Stimulated activated CD4-positive, alpha-beta T cell treated with anti-CD3 and anti-CD28 coated beads, Interleukin-12 subunit alpha, Interleukin-12 subunit beta, amount 100 ng/mL, for 48 hours (primary cell): ENCODE measurements around the gene PRR20A.
"Not testable (repeated sequence)": the region's sequence is repeated elsewhere in the genome, so short reads cannot be mapped to it uniquely, and the experiment has no call there.

Experiments
- DNase-seq, 3 donors: peaks; one replicate each; pipeline ENCODE4 v3.0.0-alpha.2; 2020; ENCODE audit warnings: low read depth in 2 of 3, low spot score in 1 of 3

PRR20A gene

DNA sequence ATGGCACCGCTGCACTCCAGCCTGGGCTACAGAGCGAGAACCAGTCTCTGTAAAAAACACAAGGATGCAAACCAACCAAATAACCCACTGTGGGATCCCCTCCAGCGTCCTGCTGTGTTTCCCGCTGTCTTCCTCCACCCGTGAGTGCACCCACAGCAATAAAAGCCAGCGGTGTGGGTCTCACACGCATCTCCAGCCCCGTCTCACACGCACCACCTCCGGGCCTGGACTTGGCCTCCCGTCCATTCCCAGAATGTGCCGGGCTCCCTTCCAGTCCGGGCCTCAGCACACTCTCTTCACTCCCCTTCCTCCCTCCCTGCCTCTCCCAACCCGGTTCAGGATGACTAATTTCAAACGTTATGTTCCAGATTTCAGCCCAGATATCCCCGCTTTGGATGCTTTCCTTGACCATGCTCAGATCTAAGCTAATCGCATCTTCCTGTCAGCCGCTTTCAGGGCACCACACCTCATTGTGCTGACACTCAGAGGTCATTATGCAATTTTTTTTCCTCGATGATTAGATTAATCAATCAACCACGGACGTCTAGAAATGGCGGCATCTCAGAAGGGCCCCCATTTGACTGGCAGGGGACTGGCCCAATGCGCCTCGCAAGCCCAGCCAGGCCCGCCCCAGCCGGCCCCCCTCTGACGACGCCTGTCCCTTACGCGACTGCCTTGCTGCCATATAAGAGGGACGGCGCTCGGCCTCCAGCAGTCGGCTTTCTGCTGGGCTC, at the start of gene PRR20A:
Gene PRR20A (plus strand): TSS at position 684 of the 734 bp plus-strand sequence. CDS start 387 bp downstream, outside the sequence.
- DNase-seq: not testable (repeated sequence)

DNA sequence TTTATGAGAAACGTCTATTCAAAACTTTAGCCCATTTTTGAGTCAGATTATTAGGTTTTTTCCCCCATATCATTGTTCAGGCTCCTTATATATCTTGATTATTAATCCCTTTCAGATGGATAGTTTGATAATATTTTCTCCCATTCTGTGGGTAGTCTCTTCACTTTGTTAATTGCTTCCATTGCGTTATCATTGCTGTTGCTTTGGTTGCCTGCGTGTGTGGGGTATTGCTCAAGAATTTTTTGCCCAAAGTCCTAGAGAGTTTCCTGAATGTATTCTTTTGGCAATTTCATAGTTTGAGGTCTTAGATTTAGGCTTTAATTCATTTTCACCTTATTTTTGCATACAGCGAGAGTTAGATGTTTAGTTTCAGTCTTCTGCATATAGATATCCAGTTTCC, 25.8 kb upstream of the PRR20A start:
- DNase-seq: no peak

DNA sequence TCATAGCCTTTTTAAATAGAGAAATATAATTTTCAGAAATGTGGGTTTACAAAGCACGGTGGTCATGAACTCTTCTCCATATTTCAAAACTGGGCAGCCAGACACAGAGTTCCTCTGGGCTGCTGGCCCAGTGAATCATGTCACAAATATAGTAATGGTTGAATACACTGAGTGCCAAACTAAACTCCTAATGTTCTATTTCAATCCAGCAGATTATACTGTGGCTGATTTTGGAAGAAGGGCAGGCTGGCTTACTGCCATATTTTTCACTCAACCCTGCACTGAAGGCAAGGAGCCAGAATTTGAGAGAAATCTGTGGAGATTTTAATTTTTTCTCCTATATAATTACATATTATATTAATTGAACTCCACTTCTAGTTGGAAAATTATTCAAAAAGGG, 17.0 kb upstream of the PRR20A start:
- DNase-seq: no peak

DNA sequence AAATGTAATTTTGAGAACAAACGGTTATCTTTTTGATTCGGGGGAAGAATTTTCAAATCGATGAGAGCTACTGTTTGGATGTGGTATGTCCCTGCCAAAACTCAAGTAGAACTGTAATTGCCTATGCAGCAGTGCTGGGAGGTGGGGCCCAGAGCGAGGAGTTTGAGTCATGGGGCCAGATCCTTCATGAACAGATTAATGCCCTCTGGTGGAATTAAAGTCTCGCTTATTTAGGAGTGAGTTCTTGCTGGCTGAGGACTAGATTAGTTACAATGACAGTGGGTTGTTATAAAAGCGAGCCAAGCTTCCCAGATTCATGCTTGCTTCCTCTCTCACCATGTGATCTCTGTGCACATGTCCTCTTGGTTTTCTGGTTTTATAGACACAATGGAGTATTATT, 11.8 kb upstream of the PRR20A start:
- no peak for DNase-seq

DNA sequence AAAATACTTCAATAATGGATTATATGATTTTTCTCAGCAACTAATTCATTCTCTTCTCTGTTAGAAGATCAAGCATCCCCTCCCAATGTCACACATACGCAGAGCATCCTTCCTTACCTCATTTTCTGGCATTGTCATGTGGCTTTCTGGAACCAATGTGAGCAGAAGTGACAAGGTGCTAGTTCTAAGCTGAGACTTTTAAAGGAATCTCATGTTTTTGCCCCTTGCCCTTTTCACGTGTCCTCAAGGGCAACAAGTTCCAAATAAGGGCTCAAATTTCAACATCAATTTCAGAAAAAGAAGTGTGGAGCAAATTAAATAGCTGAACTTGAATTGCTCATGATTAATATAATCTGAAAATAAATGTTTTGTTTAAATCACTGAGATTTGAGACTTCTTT, 4.6 kb upstream of the PRR20A start:
- DNase-seq: no peak

DNA sequence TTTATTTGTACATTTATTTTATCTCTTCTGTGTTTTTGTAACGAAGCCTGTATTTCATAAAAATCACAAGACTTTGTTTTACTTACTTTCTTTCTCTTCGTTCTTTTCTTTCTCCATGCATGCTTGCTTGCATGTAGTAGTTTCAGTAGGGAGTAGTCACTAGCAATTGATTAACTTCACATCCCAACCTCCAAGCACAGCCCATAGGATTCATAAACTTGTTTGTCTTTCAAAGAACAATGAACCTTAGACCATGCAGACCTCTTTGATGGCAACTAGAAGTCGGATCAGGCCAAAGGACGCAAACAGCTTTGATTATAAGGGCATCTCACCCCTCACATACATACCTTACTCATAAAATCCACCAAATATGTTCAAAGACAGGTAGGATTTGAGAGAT, 3.1 kb upstream of the PRR20A start:
- DNase-seq: no peak

DNA sequence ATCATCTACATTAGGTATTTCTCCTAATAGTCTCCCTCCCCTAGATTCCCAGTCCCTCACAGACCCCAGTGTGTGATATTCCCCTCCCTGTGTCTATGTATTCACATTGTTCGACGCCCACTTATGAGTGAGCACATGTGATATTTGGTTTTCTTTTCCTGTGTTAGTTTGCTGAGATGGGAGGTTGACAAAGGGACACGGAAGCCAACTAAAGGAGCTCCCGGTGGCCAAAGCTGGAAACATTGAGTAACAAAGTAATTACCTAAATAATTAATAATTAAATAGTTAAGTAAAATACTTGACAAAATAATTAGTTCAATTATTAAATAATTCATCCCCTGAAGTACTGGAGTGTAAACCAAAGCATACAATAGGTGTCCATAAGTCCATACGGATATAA, 1.7 kb upstream of the PRR20A start:
- DNase-seq: no peak

DNA sequence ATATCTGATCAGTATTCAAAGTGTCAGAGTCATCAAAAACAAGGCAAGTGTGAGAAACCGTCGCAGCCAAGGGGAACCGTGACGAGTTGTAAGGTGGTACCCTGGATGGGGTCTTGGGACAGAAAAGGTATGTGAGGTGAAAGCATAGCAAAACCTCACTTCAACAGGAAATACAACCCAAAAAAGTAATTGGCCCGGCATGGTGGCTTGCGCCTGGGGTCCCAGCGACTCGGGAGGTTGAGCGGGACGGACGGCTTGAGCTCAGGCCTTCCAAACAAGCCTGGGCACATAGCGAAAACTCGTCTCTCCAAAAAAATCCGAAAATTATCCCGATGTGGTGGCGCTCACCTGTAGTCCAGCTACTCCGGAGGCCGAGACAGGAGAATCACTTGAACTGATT, 937 bp upstream of the PRR20A start:
- not testable (repeated sequence) for DNase-seq

DNA sequence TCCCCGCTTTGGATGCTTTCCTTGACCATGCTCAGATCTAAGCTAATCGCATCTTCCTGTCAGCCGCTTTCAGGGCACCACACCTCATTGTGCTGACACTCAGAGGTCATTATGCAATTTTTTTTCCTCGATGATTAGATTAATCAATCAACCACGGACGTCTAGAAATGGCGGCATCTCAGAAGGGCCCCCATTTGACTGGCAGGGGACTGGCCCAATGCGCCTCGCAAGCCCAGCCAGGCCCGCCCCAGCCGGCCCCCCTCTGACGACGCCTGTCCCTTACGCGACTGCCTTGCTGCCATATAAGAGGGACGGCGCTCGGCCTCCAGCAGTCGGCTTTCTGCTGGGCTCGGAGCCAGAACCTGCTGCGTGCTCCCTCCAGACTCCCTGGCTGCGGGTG, 6.5 kb downstream of the PRR20A start, which contains the start of gene PRR20B:
Gene PRR20B (plus strand): TSS at position 301 of the 400 bp plus-strand sequence. CDS start 387 bp downstream, outside the sequence.
- not testable (repeated sequence) for DNase-seq

DNA sequence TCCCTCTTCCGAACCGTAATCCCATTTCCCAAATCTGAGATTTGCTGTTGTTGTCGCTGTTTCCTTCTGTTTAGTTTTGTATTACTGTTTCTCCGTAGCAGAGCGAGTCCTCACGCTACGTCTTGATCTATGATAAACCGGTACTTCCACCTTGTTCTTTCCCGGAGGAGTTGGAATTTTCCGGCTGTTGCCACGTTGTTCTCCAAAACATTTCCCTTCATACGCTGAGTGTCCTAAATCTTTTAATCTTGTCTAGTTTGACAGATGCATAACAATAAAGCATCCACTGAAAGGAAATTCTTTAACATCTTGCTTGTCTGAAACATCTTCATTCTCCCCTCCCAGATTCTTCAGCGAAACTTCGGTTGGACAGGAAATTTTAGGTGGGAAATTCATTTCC, 7.4 kb downstream of the PRR20A start:
- DNase-seq: not testable (repeated sequence)

DNA sequence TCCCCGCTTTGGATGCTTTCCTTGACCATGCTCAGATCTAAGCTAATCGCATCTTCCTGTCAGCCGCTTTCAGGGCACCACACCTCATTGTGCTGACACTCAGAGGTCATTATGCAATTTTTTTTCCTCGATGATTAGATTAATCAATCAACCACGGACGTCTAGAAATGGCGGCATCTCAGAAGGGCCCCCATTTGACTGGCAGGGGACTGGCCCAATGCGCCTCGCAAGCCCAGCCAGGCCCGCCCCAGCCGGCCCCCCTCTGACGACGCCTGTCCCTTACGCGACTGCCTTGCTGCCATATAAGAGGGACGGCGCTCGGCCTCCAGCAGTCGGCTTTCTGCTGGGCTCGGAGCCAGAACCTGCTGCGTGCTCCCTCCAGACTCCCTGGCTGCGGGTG, 13.0 kb downstream of the PRR20A start, which contains the start of gene PRR20C:
Gene PRR20C (plus strand): TSS at position 301 of the 400 bp plus-strand sequence. CDS start 387 bp downstream, outside the sequence.
- DNase-seq: not testable (repeated sequence)

DNA sequence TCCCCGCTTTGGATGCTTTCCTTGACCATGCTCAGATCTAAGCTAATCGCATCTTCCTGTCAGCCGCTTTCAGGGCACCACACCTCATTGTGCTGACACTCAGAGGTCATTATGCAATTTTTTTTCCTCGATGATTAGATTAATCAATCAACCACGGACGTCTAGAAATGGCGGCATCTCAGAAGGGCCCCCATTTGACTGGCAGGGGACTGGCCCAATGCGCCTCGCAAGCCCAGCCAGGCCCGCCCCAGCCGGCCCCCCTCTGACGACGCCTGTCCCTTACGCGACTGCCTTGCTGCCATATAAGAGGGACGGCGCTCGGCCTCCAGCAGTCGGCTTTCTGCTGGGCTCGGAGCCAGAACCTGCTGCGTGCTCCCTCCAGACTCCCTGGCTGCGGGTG, 19.6 kb downstream of the PRR20A start, which contains the start of gene PRR20D:
Gene PRR20D (plus strand): TSS at position 301 of the 400 bp plus-strand sequence. CDS start 387 bp downstream, outside the sequence.
- not testable (repeated sequence) for DNase-seq

DNA sequence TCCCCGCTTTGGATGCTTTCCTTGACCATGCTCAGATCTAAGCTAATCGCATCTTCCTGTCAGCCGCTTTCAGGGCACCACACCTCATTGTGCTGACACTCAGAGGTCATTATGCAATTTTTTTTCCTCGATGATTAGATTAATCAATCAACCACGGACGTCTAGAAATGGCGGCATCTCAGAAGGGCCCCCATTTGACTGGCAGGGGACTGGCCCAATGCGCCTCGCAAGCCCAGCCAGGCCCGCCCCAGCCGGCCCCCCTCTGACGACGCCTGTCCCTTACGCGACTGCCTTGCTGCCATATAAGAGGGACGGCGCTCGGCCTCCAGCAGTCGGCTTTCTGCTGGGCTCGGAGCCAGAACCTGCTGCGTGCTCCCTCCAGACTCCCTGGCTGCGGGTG, 26.2 kb downstream of the PRR20A start, which contains the start of gene PRR20E:
Gene PRR20E (plus strand): TSS at position 301 of the 400 bp plus-strand sequence. CDS start 387 bp downstream, outside the sequence.
- DNase-seq: not testable (repeated sequence)

DNA sequence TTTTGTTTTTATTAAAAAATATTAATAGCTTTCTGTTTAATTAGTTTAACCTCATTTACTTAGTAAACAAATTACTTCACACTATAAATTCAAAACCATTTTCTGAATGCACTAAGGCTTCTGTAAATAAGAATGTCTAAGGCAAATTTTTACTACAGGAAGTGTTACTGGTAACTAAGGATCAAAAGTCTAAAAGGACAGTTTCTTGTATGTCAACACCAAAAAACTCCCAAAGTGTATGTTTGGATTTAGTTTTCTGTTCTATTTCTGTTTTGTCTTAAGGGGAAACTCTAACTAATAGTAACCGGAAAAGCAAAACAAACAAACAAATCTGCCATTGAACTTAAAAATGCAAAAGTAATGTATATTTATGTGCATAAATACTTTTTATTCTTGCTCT, 50.9 kb downstream of the PRR20A start:
- DNase-seq: no peak
